H54 (cell line): ENCODE measurements around the gene MEG3.

Experiments
- DNase-seq: peaks from one replicate; pipeline ENCODE4 v3.0.0; 2011; ENCODE audit warnings: low spot score, mixed read lengths; ENCODE audit not compliant: insufficient read length
- FAIRE-seq: peaks from 3 replicates; lab custom pipeline; 2011; peaks lifted over from hg19 to GRCh38; lab: Jason Lieb, UNC
- POLR2A ChIP-seq: IDR thresholded peaks from 2 replicates; pipeline ENCODE4 v1.6.1; 2011; ENCODE audit warnings: low read depth, mild to moderate bottlenecking, low read length

MEG3 gene

DNA sequence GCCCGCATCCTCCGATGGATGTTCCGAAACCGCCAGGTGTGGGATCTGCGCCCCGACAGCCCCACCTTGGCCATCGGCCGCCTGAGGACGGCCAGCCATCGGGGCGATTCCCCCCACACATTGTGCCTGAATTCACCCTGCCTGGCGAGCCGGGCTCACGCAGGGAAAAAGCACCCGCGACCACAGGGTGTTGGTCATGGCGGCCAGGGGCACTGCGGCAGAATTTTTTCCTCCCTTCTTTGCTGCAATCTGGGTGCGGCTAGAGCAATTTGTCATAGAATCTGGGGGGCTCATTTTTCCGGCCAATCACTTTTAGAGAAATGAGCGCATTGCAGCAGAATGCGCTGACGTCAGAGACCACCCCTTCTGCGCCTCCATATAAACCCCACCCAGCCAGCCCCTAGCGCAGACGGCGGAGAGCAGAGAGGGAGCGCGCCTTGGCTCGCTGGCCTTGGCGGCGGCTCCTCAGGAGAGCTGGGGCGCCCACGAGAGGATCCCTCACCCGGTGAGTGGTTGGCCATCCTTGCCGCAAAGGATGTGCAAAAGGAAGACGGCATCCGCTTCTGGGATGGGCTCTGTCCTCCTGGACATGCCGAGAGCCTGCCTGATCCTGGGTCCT, at the start of gene MEG3:
Gene MEG3, plus strand, starts transcription at position 406 of the 619 bp plus-strand sequence.
- FAIRE-seq, result no peak

DNA sequence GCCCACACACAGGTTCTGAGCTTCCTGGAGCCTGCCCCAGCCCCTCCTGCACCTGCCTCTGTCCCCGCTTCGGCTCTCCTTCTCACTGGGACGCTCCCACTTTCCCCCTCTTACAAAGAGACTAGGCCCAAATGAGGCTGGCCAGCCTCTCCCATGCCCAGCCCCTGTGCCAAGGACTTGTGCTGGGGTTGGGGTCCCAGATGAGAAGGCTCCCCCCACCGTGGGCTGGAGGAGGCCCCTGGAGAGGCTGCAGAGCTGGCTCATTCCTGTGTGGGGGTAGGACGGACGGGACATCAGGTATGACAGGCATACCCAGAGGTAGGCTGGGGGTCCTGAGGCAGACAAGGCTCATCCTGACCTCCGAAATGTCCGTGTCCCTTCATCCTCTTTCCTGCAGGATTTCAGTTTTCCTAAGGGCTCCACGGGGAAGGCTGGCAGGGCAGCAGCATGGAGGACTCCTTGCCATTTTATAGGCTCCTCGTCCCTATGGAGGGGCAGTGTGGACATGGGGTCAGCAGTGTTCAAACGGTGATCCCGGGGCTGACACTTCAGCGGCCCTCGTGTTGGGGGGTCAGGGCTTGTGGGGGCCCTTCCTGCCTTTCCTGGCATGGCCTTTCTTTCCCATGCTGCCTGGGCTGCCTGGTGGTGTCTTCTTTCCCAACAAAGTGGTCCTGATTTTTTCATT, 49.1 kb upstream of the MEG3 start:
- TF ChIP-seq POLR2A, result no peak
- FAIRE-seq (no peak), DNase-seq (no peak)

More for the DNA sequence above, at the start of gene MEG3:
- no peak for TF ChIP-seq POLR2A
- no peak for DNase-seq

DNA sequence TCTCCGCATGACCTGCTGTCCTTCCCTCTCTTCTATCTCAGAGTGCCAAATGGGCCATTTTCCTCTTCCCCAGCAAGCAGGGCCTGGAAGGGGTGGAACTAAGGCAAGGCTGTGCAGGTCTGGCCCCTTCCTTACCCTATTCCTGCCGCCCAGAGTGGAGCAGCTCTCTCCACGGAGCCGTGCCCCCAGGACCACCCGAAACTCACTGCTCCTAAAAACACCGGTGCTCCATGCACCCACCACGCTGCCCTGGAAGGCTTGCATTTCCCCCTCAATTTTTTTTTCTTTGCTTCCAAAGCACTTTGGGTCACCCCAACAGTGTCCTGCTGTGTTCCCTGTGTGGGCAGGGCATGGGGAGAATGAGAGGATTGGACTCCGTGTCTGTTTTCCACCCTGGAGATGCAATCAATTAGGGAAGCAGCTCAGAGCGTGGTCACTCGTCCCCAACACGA, 48.5 kb upstream of the MEG3 start:
- FAIRE-seq, result no peak
- no peak for TF ChIP-seq POLR2A
- no peak for DNase-seq

DNA sequence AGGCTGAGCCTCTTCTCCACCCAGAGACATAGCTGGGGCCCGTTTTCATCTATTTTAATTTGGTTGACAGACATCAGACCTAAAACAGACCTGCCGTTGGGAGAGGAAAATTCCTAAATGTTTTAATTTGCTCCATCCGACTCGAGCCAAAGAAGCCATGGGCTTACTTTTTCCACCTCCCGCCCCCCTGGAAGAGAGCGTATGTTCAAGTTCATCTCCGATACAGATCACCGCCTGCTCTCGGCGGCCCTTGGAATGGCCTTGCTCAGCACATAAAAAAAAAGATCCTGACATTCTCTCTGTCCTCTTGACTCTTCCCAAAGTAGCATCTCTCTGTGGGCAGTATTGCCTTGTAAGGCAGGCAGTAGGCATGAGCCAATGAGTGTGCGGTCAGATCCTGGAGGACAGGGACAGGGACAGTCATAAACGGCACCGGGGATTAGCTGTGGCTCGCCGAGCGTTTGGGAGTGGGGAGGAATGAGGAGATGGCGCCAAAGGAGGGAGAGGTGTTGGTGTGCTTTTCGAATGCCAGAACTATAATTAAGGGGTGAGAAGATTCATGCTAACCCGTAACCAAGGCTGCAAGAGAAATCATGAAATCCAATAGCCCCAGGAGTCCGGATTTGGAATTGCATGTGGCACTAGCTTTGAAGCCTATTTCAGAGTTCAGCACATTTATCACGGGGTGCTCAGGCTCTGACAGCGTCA, 47.9 kb upstream of the MEG3 start:
- no peak for FAIRE-seq

DNA sequence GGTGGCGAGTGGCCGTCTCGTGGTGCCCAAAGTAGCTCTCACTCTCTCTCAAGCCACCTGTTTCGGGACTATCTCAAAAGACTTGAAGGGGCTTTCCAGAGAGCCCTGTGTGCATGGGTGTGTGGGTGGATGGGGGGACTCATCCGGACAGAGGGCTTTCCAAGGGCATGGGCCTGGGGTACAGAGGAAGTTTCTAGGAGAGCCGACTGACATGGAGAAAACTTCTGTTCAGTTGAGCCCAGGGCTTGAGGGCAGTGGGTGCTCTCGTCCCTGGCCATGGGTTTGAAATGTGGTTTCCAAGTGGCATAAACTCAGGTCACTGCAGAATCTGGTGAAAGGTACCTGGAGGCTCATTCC, 47.4 kb upstream of the MEG3 start:
- no peak for TF ChIP-seq POLR2A
- FAIRE-seq (no peak), DNase-seq (no peak)

More for the DNA sequence above, 47.9 kb upstream of the MEG3 start:
- TF ChIP-seq POLR2A, result no peak
- DNase-seq, result no peak

DNA sequence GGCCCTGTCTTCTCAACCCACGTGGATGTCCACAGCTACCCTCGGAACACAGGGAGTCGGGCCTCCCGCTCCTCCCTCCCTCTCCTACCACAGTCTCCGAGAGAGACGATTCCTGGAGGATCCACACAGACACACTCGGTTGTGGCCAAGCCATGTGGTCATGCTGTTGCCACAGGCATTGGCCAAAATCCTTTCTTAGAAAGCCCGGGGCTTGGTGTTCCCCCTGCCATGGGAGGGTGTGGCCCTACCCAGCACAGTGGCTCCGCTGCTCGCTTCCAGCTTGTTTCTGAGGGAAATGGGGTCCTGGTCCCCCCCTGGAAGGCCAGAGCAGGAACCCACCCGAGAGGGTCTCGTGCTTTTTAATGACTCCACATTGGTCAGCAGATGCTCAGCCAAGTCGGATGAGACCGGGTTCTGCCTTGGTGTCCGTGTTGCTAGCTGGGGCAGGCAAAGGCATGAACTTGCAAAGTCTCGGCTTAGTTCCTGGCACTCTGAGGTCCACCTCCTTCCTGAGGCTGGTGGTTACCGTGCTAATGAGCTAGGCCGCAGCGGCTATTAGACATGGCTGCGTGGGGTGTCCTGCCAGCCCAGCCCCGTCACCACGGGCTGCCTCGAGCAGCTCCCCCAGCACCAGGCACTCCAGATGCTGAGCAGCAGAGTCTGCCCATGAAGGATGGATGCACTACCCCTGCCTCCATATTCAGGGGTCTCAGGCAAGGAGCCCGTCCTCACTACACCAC, 46.8 kb upstream of the MEG3 start:
- DNase-seq (no peak), FAIRE-seq (no peak)
- no peak for TF ChIP-seq POLR2A

DNA sequence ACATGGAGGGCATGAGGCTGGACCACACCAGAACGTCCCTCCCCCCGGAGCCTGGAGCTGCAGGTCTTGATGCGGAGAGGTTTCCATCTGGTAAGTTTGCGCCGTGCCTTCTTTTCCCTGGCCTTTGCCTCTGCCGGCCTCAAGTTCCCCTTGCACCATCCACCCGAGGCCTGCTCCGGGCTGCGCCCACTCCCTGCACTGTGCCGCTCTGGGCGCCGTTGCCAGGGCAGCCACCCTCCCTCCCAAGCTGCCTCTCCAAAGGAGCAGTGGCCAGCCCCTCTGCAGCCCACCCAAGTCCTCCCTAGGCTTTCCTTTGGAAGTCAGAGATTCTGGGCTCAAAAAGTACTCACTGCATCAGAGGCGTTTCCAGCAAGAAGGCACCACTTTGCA, 46.2 kb upstream of the MEG3 start:
- FAIRE-seq (no peak), DNase-seq (no peak)
- no peak for TF ChIP-seq POLR2A

DNA sequence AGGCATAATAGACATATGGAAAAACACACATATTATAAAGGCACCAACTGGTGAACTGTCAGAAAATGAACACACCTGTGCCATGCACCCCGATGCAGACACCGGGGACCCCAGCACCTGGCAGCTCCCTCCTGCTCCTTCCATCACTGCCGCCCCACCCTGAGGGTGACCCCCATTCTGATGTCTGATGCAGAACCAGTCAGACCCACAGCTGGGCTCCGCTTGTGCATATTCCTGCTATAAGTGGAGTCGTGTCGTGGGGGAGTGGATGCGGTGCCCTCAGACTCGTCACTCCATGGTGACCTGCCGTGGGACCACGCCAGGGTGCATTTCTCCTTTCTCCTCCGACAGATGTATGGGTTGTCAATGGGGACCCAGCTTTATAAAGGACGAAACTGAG, 45.7 kb upstream of the MEG3 start:
- TF ChIP-seq POLR2A, result no peak
- no peak for DNase-seq
- no peak for FAIRE-seq

DNA sequence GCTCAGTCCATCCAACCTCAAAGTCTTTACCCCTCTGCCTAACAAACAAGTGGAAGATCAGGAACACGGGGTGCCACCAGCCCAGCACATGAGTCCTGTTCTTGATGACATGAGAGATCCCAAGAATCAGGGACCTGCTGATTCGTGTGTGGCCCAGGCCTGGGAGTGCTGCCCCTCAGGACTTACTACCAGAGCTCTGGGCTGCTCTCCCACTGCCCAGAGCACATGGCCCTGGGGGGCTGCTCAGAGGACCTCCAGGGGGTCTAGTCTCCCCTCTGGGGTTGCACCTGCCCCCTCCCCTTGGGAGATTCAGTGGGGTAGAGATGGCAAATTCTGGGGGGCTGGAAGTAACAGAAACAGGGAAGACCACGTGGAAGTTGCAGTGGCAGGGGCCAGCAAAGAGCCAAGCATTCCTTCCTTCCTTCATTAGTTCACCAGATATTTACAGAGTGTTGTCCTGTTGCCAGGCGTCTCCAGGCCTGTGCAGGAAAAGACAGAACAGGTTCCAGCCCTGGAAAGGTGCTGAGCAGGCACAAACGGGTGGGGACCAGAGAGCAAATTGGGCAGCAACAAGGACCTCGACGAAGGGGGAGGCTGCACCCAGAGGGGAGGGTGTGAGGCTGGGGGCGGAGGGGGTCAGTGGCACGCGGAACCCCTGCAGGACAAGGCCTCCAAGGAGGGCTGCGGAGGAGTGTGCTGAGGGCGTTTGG, 45.1 kb upstream of the MEG3 start:
- FAIRE-seq (no peak), DNase-seq (no peak)
- no peak for TF ChIP-seq POLR2A

DNA sequence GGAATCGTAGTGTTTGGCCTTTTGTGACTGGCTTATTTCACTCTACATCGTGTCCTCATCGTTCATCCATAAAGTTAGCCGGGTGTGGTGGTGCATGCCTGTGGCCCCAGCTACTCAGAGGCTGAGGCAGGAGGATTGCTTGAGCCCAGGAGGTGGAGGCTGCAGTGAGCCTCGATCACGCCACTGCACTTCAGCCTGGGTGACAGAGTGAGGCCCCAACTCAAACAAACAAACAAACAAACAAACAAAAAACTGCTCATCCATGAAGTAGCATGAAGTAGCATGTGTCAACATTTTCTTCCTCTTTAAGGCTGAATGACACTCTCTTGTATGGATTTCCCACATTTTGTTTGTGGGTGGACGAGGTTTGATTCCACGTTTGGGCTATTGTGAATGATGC, 44.0 kb upstream of the MEG3 start:
- FAIRE-seq, result no peak
- no peak for DNase-seq
- no peak for TF ChIP-seq POLR2A

DNA sequence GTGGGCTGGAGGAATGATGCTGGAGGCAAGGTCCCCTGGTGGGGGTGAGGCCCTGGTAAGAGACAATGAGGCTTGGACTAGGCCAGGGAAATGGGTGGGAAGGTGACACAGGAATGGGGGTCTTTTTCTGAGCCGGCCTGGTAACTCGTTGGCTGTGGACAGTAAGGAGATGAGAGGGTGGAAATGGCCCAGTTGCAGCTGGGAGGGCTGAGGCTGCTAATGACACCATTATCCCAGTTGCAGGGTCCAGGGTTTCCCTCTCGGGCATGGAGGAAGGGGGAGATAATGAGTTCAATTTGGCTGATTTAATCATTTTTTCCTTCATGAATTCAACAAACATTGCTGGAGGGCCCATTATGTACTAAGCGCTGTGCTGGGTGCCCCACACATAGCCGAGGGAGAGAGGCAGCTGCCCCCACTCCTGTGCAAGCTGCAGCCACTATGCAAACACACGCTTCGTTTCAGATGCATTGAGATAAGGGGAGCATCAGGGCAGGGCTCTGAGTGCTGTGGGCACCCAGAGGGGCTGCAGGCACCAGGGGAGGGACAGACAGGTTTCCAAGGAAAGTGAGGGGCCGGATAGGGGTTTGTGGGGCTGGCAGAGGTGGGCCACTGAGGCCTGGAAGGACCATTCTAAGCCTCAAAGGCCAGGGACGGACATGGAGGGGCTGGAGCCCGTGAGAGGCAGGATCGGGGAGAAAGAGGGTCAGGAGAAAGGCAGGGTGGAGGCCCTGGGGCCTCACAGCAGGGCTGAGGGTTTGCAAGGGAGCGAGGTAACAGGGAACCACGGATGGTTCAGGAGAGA, 43.2 kb upstream of the MEG3 start:
- no peak for FAIRE-seq
- no peak for TF ChIP-seq POLR2A
- no peak for DNase-seq

DNA sequence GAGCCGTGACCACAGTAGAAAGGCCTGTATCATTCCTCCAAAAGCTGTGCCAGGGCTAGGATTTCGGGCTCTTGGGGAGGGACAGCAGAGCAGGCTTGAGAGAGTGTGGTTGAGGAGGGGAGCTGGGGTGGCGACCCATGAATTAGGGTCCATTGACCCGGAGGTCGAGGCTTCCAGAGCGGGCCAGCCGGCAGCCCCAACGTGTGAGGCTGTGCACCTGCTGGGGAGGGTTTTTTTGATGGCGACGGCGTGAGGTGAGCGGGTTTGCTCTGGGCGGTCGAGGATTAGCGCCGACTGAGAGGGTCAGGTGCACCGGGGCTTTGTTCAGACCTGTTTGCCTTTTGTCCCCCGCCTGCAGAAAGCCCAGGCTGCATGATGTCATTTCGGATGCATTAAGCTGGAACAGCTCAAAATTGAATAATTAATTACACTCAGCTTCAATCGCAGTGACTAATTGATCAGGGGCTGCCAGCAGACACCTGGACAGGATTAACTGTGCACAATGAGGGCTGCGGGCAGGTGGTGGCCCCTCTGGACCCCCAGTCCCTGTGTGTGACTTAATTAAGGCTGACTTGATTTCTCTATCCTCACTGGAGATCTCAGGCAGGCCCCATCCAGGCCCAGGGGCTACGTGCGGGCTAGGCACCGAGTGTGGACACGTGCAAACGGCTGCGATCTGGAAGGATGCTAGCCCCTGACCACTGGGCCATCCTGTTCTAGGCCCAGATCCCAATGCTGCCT, 42.1 kb upstream of the MEG3 start:
- FAIRE-seq (no peak), DNase-seq (no peak)
- TF ChIP-seq POLR2A, result no peak
